Ammon's horn (tissue), 1 donor: ENCODE data around the gene FUBP3.

Source experiments
- DNase-seq: peaks from one replicate; pipeline ENCODE4 v3.0.0-alpha.2; 2016; ENCODE audit warnings: low spot score

Gene FUBP3

GRCh38 chr9:130607640-130608420 lies 28.5 kb downstream of the FUBP3 start:
- peak; percentile 49 for DNase-seq

DNA sequence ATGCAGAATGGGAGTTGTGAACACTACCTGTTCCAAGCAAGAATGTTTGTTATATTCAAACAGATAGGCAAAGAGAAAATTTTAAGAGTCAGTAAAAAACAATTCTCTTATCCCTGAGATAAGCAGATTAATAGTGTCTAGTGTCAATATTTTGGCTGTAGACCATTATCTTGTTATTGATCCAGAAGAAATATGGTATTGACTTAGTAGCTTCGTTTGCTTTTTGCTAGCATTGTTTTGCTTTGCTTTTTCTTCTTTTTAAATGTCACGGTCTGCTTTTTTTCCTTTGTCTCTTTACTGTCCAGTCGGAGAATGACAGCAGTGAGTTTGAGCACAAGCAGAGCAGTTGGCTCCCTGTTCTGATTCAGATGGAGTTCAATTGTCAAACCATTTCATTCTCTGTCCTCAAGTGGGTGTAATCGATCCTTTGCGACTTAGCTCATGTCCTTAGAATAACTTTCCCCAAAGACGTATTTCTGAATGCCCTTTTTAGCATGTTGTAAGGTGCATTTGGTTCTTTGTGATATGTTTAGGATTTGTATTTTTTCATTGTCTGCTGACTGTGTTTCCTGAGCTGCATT lies 29.3 kb downstream of the FUBP3 start:
- no peak for DNase-seq

DNA sequence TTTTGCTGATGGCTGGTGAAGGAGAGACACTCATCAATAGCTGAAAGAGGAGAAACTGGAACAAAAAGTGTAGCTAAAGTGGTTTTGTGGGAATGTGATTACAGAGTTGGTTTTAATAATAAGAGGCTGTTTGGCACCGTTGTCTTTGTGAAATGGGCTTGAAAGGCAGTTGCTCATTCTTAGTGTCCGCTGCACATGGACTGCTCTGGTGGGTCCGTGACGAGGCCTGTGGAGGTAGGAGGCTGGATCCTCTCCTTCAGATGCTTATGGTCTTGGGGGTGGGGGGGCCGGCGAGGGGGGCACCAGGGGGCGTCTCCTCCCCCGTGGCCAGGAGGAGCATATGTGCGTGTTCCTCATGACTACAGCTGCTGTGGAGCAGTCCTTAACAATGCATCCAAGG lies 29.8 kb downstream of the FUBP3 start:
- DNase-seq, result no peak

- no peak for DNase-seq
Observed at GRCh38 chr9:130610862-130611707, 31.7 kb downstream of the FUBP3 start.

DNA sequence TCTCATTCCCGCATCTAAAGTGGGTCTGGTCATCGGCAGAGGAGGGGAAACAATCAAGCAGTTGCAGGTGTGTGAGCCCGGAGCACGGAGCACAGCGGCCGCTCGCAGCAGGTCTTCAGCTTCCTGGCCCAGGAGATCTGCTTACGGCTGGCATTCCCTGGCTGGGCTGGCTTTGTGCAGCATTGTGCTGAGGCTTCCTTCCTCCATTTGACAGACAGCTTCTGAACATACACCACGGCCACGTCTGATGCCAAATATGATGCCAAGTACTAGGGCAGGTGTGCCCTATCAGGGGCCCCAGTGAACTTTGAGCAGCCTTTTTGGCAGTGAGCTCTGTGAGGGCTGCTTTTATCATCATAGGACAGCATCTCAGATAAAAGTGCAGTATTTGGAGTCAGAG lies 37.1 kb downstream of the FUBP3 start:
- DNase-seq, result no peak

GRCh38 chr9:130623466-130623865 lies 44.1 kb downstream of the FUBP3 start:
- DNase-seq, result no peak

DNA sequence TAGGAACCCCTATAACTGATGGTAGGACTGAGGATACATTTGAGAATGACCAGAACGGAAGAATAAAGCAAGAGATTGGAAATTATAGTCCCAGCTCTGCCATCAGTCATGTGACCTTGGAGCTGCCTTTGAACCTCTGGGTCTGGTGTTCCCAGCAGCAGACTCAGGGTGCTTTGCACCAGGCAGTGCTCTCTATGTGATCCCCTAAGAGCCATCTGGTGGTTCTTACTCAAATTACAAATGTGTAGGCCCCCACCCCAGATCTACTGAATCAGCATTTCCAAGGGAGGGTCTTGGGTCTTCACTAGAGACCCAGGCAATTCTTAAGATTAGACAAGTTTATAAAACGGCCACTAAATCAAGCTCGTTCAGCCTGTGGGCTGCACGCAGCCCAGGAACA lies 44.8 kb downstream of the FUBP3 start:
- DNase-seq, result no peak

DNA sequence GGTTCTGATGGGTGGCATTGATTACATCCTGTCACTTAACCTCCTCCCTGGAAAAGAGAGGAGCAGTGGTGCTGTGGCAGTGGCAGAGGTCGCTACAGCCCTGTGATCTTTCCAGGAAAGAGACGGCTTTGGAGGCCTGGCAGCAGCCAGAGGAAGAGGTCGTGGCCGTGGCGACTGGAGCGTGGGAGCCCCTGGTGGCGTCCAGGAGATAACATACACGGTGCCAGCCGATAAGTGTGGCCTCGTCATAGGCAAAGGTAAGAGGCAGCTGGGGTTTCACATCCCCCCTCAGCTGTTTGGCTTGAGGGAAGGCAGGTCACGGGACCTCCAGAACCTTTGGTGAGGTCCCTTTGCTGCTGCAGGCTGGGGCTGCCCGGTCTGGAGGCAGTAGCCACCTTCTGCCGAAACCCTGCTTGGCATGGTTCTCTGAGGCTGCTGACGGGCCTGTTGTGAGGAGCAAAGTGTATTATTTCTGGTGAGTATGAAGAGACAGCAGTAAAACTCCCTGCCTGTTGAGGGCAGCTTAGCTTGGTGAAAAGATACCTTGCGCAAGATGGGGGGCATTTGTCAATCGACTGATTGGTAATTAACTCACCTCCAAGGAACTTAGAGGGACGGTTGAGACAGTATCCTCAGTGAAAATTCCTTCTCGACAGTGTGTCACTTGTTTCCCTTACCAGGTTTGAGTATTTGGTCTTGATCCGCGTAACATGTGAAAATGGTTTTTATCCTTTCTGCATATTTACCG lies 47.0 kb downstream of the FUBP3 start:
- no peak for DNase-seq

GRCh38 chr9:130627051-130627450 lies 47.7 kb downstream of the FUBP3 start:
- peak; percentile 62 for DNase-seq

GRCh38 chr9:130627896-130628792 lies 48.8 kb downstream of the FUBP3 start:
- no peak for DNase-seq

- DNase-seq, result peak; percentile 58
Observed at GRCh38 chr9:130629443-130630070, 50.2 kb downstream of the FUBP3 start.

DNA sequence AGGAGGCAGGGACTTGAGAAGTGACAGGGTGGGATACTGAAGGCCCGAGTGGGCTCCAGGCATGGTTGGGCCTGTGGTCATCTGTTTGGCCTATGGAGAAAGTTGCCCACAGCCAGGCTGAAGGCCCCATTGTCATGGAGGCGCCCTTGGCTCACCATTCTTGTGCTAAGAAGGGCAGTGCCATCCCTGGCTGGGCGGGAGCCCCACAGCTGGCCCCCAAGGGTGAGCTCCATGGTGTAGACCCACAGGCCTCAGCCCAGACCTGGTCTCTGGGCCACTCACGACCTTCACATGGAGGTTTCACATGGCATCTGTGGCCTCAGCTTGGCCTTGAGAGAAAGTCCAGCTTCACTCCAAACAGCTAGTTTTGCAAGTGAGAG lies 50.7 kb downstream of the FUBP3 start:
- no peak for DNase-seq

DNA sequence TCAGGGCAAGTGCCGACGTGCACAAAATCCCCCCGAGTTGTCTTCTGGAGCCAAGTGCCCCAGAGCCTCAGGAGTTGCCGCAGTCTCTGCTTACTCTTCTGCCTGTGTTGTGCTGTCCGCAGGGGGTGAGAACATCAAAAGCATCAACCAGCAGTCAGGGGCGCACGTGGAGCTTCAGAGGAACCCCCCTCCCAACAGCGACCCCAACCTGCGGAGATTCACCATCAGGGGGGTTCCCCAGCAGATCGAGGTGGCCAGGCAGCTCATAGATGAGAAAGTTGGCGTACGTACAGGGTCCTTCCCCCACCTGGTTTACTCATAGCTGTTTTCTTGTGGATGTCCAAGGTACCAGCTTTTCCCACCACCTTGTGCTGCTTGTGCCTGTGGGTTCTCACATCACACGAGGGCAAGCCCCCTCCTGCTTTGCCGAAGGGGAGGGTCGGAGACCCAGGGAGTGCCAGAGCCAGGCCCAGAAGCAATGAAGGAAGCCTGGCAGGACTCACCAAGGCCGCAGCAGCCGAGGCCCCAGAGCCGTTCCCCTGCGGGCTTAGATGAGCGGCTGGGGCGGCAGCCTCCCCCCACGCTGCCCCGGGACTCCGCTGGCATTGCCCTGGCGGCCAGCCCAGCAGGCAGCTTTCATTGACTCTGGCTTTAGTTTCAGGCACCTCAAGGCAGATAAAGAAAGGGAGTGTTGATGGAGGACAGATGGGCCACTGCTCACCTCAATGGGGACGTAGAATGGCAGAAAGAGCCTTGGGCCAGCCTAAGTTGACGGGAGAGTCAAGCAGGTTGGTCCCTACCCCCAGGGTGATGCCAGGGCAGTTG lies 51.3 kb downstream of the FUBP3 start:
- DNase-seq, result peak; percentile 14

DNA sequence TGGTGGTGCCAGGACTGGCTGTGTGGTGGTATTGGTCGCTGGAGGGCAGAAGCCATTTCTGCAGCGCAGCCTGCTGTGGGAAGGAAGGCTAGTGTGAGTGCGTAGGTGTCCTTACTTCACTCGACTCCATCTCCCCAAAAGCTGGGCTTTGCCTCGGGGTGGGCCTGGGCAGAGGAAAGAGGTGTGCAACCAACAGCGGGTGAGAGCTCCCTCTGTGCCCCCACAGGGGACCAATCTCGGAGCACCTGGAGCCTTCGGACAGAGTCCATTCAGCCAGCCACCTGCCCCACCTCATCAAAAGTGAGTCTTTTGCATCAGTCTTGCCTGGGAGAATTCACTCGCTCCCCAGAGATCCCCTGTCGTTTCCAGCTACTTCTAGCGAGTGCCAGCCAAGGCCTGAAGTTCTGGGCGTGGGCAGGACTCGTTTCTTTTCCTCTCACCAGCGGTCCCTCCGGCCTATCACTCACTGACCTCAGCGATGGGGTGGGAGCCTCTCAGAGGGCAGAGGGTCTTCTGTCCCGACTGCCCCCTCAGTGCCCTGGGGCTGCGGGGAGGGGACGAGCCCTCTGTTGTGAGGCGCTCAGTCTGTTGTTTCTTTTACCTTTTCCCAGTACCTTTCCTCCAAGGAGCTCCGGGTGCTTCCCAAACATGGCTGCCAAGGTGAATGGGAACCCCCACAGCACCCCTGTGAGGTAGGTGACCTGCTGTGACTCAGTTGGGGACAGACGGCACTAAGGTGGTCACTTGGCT lies 52.1 kb downstream of the FUBP3 start:
- no peak for DNase-seq

GRCh38 chr9:130632081-130632710 lies 52.8 kb downstream of the FUBP3 start:
- DNase-seq, result no peak

DNA sequence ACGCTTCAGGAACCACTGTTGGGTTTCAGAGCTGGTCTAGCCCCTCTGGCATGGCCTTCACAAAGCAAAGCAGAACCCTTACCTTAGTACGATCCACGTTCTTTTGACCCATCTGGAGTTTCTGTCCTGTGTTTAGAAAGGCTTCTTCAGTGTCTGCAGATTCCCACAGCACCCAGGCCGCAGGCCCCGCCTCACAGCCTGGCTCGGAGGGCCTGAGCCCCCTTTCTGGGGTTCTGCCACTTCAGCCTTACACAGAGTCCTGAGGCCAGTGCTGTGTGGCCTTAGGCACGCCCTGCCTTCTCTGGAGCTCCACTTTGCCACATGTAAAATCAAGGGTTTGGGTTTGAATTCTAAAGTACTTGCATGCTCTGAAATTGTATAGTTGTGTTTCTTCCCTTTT lies 53.5 kb downstream of the FUBP3 start:
- DNase-seq, result no peak

DNA sequence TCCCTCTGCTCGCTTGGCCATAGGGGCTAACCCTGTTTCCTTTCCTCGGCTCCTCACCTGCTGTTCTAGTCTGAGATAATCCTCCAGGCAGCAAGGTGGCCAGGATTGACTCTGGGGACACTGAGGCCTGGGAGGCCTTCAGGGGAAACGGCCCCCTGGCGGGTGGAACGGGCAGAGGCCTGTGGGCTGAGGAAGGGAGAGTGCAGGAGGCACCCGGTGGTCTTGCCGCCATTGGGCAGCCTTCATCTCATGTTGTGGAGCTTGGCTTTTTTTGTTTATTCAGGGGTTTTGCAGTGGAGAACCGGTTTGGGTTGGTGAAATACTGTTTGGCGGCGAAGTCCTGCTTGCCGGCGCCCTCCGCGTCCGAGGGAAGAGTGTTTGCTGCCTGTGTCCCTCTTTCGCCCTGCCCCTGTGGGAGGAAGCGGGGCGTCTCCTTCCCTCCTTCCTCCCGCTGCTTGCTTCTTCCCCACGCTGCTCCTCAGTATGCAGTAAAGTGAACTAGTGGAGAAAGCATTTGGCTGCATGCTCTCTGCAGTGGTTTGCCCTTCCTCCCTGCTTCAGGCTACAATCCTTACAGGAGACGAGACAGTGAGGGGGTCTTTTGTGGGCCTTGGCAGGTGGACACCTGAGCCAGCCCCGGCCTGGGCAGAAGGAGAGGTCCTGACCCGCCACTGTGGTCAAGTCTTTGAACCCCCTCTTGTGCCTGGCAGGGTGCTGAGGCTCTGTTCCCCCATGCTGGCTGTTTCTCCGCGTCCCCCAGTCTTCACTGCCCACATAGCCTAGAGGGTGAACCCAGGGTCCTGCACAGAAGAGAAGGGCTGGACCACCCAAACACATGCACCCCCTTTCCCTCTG lies 54.2 kb downstream of the FUBP3 start:
- no peak for DNase-seq
